ENCODE results near the gene TAS2R40.
"Not testable (repeated sequence)": the region's sequence is repeated elsewhere in the genome, so short reads cannot be mapped to it uniquely, and the experiment has no call there.

Gene TAS2R40

GRCh38 chr7:143261901-143262300 lies 40.1 kb downstream of the TAS2R40 start:
- no peak overlapping the region for H3K27ac ChIP-seq
- no peak overlapping the region for H3K9ac ChIP-seq
- no peaks in the 10 kb centered on the region for H4K20me1 ChIP-seq (ENCODE audit: insufficient read depth)
- no peak overlapping the region for H3K4me2 ChIP-seq
- H3K4me3 ChIP-seq (IDR thresholded peaks at IDR 0.05; ENCODE audit: insufficient read depth, low read depth, low read length) = no peak overlapping the region
- H3K36me3 ChIP-seq (ENCODE audit: insufficient read depth) = no peaks in the 10 kb centered on the region
- H3K79me2 ChIP-seq (ENCODE audit: insufficient read depth, low read depth) = peaks cover 15% of the 10 kb centered on the region; the same call in 1 of the 2 replicates
- no peak overlapping the region; the same call in 1 of the 2 replicates for H2AFZ ChIP-seq (ENCODE audit: low read depth)
- no peak for TF ChIP-seq CTCF (conservative IDR thresholded peaks at IDR 0.05; ENCODE audit: low read depth, low read length)
- no peaks in the 10 kb centered on the region for H3K27me3 ChIP-seq (ENCODE audit: insufficient read depth, low read depth)
- H3K4me1 ChIP-seq (ENCODE audit: low read depth, poor library complexity, severe bottlenecking) = peaks cover 12% of the 10 kb centered on the region

GRCh38 chr7:143263266-143264195 lies 41.7 kb downstream of the TAS2R40 start, which contains the start of gene GSTK1:
Gene GSTK1, plus strand, starts transcription at chr7:143263441. Its CDS starts 73 bp downstream, at chr7:143263514.
- peak within 1 kb of the TSS; percentile 26 for H3K27ac ChIP-seq

GRCh38 chr7:143264196-143264568 lies 42.3 kb downstream of the TAS2R40 start:
- Histone ChIP-seq H2AFZ (ENCODE audit: low read depth) (peak overlapping the region; percentile 99), H3K4me1 (ENCODE audit: low read depth, poor library complexity, severe bottlenecking) (peaks cover 12% of the 10 kb centered on the region), H3K9ac (peak overlapping the region; percentile 72; the same call in 1 of the 2 replicates), H3K79me2 (ENCODE audit: insufficient read depth, low read depth) (peaks cover 15% of the 10 kb centered on the region; the same call in 1 of the 2 replicates), H3K4me2 (peak overlapping the region; percentile 93)
- H3K36me3 ChIP-seq (ENCODE audit: insufficient read depth); H3K27ac ChIP-seq; H4K20me1 ChIP-seq (ENCODE audit: insufficient read depth); H3K4me3 ChIP-seq (IDR thresholded peaks at IDR 0.05; ENCODE audit: insufficient read depth, low read depth, low read length); H3K27me3 ChIP-seq (ENCODE audit: insufficient read depth, low read depth): not testable (repeated sequence)

More at GRCh38 chr7:143263266-143264195, 41.7 kb downstream of the TAS2R40 start, which contains the start of gene GSTK1:
- Histone ChIP-seq H4K20me1 (ENCODE audit: insufficient read depth) (no peaks in the 10 kb centered on the region), H3K4me1 (ENCODE audit: low read depth, poor library complexity, severe bottlenecking) (peaks cover 12% of the 10 kb centered on the region), H3K4me2 (peak within 1 kb of the TSS; percentile 93), H3K9ac (peak within 1 kb of the TSS; percentile 72), H3K79me2 (ENCODE audit: insufficient read depth, low read depth) (peaks cover 15% of the 10 kb centered on the region; the same call in 1 of the 2 replicates), H3K4me3 (IDR thresholded peaks at IDR 0.05; ENCODE audit: insufficient read depth, low read depth, low read length) (no peak within 1 kb of the TSS), H3K27me3 (ENCODE audit: insufficient read depth, low read depth) (no peaks in the 10 kb centered on the region), H3K36me3 (ENCODE audit: insufficient read depth) (no peaks in the 10 kb centered on the region), H2AFZ (ENCODE audit: low read depth) (peak within 1 kb of the TSS; percentile 99)
- TF ChIP-seq CTCF (conservative IDR thresholded peaks at IDR 0.05; ENCODE audit: low read depth, low read length) = no peak

GRCh38 chr7:143265017-143265693 lies 43.3 kb downstream of the TAS2R40 start:
- Histone ChIP-seq H2AFZ (ENCODE audit: low read depth) (no peak overlapping the region), H3K4me1 (ENCODE audit: low read depth, poor library complexity, severe bottlenecking) (peaks cover 12% of the 10 kb centered on the region), H4K20me1 (ENCODE audit: insufficient read depth) (no peaks in the 10 kb centered on the region), H3K27me3 (ENCODE audit: insufficient read depth, low read depth) (no peaks in the 10 kb centered on the region), H3K4me3 (IDR thresholded peaks at IDR 0.05; ENCODE audit: insufficient read depth, low read depth, low read length) (no peak overlapping the region), H3K79me2 (ENCODE audit: insufficient read depth, low read depth) (peaks cover 15% of the 10 kb centered on the region; the same call in 1 of the 2 replicates), H3K36me3 (ENCODE audit: insufficient read depth) (no peaks in the 10 kb centered on the region), H3K27ac (no peak overlapping the region), H3K9ac (no peak overlapping the region), H3K4me2 (no peak overlapping the region)
- TF ChIP-seq CTCF (conservative IDR thresholded peaks at IDR 0.05; ENCODE audit: low read depth, low read length) = no peak
